GM12873 (cell line): ENCODE results near the gene ARL5B.

Source experiments
- TF ChIP-seq, protein P1 (sequence below): IDR thresholded peaks from 2 replicates; pipeline ENCODE4 v1.5.1; 2012; ENCODE audit warnings: low read depth, mild to moderate bottlenecking, moderate library complexity, low read length, control low read depth; ENCODE audit not compliant: insufficient read depth; ENCODE audit errors: missing control alignments

The ARL5B gene

DNA sequence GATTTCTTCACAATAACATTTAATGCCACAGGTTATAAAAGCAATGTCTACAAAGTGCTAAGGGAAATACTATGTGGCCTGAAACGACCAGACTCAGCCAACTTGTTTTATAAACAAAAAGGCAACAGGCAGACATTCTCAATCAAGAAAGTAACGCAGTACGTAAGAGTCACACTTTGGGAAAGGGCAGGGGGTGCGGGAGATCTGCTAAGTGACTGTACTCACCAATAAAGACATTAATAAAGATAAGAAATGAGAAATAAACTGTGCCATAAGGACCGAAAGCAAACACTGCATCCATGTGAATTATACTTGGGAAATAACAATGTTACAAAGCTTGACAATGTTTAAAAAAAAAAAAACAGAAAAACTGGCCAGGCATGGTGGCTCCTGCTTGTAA, 33.3 kb upstream of the ARL5B start:
- TF ChIP-seq, protein P1, sequence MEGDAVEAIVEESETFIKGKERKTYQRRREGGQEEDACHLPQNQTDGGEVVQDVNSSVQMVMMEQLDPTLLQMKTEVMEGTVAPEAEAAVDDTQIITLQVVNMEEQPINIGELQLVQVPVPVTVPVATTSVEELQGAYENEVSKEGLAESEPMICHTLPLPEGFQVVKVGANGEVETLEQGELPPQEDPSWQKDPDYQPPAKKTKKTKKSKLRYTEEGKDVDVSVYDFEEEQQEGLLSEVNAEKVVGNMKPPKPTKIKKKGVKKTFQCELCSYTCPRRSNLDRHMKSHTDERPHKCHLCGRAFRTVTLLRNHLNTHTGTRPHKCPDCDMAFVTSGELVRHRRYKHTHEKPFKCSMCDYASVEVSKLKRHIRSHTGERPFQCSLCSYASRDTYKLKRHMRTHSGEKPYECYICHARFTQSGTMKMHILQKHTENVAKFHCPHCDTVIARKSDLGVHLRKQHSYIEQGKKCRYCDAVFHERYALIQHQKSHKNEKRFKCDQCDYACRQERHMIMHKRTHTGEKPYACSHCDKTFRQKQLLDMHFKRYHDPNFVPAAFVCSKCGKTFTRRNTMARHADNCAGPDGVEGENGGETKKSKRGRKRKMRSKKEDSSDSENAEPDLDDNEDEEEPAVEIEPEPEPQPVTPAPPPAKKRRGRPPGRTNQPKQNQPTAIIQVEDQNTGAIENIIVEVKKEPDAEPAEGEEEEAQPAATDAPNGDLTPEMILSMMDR: no peak

DNA sequence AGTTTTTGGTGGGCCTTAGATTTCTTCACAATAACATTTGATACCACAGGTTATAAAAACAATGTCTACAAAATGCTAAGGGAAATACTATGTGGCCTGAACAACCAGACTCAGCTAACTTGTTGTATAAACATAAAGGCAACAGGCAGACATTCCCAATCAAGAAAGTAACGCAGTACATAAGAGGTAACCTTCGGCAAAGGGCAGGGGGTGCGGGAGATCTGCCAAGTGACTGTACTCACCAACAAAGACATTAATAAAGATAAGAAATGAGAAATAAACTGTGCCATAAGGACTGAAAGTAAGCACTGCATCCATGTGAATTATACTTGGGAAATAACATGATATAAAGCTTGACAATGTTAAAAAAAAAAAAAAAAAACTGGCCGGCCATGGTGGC, 23.2 kb upstream of the ARL5B start:
- TF ChIP-seq, protein P1: no peak

DNA sequence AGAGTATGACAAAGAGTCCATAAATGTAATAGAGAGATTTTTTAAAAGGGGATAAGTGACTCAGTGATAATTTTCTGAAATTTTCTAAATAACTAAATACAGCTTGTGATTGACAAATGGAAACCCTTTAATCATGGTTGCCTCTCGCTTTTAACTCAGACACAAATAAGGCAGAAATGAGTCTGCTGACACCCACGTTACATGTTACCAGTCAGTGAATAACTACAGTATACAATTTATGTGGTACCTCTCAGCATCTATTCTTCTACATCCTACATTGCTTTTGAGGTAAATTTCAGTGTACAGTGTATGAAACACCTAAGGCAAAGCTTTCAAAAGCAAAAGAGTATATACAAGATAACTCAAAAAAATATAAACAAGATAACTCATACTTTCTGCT, 12.1 kb upstream of the ARL5B start:
- TF ChIP-seq, protein P1: no peak

DNA sequence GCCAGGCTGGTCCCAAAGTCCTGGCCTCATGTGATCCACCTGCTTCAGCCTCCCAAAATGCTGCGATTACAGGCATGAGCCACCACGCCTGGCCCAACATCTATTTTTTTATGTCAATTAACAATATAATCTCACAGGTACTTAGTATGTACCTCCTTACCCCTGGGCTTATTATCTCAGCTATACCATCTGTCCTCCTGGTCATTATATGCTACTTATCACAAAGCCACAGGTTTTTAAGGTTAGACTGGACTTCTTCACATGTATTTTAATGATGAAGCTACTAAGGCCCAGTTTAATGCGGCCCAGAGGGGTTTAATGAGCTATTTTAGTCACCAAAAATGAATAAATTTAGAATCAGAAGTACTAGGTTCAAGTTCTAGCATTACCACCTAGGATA, 11.3 kb upstream of the ARL5B start:
- TF ChIP-seq, protein P1: no peak

DNA sequence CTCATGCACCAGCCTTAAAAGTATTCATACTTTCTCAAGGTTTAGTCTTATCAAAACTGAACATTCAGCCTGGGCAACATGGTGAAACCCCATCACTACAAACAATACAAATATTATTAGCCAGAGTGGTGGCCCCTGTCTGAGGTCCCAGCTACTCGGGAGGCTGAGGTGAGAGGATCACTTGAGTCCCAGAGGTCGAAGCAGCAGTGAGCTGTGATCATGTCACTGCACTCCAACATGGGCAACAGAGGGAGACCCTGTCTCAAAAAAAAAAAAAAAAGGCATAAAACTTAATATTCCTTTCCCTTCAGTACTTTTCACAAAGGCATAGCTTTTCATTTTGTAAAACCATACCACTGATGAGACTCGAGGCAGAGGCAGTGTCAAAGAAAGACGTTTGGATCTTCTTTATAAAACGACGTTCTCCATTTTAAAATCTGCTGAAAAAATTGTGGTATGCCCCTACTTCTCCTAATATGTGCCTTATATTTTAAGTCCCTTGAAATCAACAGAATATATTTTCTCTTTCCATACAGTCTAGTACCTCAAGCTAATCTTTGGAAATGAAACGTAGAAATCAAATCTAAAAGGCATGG, 9.8 kb upstream of the ARL5B start:
- TF ChIP-seq, protein P1: no peak

DNA sequence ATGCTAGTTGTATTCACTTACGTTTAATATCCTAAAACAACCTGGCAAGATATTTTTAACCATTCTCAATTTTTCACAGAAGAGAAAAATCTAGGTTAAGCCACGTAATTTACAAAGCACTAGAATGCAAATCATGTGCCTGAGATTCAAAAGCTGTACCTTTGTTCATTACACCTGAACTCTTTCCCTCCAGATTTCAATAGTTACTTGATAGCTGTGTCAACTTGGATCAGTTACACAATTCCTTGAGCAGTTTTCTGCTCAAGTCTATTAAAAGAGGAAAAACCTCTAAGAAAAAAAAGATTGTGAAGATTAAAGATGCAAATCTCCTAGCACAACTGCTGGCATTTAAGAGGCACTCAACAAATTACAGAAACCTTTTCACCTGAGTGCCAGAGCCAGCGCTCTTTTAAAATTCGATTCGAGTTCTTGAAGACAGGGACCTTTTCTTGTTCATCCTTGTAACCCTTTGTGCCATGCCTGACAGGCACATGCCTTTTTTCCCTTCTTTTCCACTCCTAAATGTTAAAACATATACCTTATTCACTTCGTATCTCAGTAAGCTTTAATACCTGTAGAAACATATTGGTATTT, 8.7 kb upstream of the ARL5B start:
- TF ChIP-seq, protein P1: no peak

DNA sequence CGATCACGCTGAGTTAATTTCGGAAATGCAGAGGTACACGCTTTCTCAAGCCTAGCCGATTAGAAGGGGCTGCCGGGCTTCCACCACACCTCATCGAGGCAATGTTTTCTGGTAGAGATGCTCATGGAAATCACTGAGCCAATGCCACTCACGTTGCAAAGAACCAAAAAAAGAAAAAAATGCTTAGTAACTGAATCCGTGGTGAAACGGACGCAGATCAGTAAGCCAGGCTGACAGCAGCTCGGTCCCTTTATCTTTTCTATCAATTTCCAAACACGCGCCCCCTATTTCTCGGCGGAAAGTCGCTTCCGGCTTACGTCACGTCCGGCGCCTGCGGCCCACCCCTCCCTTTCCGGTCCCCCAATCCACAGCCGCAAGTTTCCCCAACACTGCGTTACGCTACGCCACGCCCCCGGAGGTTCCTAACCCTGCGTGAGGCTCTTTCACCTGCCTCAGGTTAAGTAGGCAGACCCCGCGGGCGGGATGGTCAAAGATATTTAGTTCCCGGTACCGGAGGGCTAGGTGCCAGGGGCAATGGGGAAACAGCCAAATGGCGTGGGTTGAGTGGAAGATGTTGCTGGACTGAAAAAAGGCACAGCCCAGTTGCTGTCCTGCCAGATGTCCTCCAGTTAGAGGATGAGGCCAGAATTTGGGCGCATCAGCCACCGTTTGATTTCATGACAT, 7.8 kb upstream of the ARL5B start, which contains the start of gene NSUN6:
Gene NSUN6 (minus strand): TSS at position 264 of the 684 bp plus-strand sequence. CDS start 384 bp downstream, outside the sequence.
- TF ChIP-seq, protein P1: no peak
